Measurements from ENCODE around the gene OGFRL1.

The OGFRL1 gene

DNA sequence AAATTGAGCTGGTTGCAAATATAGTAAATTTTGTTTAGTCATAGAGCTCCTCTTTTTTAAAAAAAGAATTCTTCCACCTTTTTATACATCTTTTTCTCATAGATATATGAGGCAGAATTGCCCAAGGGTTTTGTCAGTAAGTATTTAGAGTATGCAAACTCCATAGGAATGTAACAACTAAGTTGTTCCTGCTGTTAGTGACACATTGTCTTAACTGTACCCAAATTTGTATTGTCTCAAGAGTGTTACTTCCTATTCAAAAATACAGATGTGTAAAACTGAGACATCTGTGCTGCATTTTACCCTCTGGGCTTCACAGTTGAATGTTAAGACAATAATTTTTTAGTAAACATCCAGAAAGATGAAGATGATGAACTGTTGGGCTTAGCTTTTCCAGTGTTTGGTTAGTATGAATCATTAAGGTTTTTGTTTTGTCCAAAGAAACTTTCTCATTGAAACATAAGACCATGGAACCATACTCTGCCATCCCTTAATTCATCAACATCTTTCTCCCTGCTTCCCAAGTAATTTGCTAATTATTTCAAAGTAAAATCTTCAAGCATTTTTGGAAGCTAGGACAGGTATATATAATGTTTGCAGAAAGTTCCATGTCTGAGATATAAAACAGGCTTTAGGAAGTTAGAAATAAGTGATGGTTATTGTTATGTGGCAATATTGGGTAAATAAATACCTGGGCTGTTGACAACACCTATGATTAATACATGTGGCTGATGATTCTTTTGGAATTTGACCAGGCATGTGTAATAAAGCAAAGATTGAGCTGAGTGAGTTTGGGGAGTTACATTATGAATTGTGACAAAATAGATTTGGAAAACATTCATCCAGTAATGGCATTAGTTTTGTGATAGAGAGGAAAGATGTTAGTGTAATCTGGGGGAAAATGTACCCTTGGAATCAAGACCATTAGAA, 11.2 kb downstream of the OGFRL1 start:
- Histone ChIP-seq H3K27ac (no peak overlapping the region), H3K79me2 (no peaks in the 10 kb centered on the region), H2AFZ (no peak overlapping the region), H3K4me3 (ENCODE audit: low read depth, low read length) (no peak overlapping the region), H3K4me1 (no peaks in the 10 kb centered on the region), H3K9me3 (ENCODE audit: control insufficient read depth, low read length) (no peaks in the 10 kb centered on the region), H3K36me3 (ENCODE audit: control insufficient read depth, insufficient read depth, low read length) (no peaks in the 10 kb centered on the region), H3K9ac (no peak overlapping the region), H3K27me3 (ENCODE audit: control insufficient read depth, insufficient read depth, low read length) (no peaks in the 10 kb centered on the region), H3K4me2 (ENCODE audit: low read length) (no peak overlapping the region)
- TF ChIP-seq, protein P1, sequence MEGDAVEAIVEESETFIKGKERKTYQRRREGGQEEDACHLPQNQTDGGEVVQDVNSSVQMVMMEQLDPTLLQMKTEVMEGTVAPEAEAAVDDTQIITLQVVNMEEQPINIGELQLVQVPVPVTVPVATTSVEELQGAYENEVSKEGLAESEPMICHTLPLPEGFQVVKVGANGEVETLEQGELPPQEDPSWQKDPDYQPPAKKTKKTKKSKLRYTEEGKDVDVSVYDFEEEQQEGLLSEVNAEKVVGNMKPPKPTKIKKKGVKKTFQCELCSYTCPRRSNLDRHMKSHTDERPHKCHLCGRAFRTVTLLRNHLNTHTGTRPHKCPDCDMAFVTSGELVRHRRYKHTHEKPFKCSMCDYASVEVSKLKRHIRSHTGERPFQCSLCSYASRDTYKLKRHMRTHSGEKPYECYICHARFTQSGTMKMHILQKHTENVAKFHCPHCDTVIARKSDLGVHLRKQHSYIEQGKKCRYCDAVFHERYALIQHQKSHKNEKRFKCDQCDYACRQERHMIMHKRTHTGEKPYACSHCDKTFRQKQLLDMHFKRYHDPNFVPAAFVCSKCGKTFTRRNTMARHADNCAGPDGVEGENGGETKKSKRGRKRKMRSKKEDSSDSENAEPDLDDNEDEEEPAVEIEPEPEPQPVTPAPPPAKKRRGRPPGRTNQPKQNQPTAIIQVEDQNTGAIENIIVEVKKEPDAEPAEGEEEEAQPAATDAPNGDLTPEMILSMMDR (IDR thresholded peaks at IDR 0.05), result no peak

DNA sequence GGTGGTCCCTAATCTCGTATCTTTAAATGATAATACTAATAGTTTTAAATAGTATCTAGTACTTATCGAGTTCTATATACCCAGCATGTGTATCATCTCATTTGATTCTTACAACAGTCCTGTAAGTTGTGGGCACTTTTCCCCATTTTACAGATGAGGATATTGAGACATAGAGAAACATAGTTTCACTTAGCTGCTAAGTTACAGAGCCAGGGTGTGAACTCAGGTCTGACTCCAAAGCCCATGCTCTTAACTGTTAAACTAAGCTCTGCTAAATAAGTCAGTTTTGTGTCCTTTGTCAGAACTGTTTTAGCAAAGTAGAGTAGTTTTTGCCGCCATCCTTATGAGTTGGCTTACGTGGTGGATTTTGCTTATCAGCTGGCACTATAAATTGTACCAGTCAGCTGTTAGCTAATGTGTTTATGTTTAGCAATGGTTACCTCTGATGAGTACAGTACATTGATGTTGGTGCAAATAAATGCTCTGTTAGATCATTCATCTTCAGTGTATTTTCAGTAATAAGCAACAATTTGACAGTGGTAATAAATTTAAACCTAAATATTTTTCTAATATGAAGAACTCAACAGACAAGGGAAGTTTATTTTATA, 12.1 kb downstream of the OGFRL1 start:
- TF ChIP-seq, protein P1 (IDR thresholded peaks at IDR 0.05), result no peak
- Histone ChIP-seq H3K9ac (no peak overlapping the region), H3K27ac (no peak overlapping the region), H3K79me2 (no peaks in the 10 kb centered on the region), H3K27me3 (ENCODE audit: control insufficient read depth, insufficient read depth, low read length) (no peaks in the 10 kb centered on the region), H3K36me3 (ENCODE audit: control insufficient read depth, insufficient read depth, low read length) (no peaks in the 10 kb centered on the region), H3K4me3 (ENCODE audit: low read depth, low read length) (no peak overlapping the region), H3K9me3 (ENCODE audit: control insufficient read depth, low read length) (no peaks in the 10 kb centered on the region), H2AFZ (no peak overlapping the region), H3K4me1 (no peaks in the 10 kb centered on the region), H3K4me2 (ENCODE audit: low read length) (no peak overlapping the region)

DNA sequence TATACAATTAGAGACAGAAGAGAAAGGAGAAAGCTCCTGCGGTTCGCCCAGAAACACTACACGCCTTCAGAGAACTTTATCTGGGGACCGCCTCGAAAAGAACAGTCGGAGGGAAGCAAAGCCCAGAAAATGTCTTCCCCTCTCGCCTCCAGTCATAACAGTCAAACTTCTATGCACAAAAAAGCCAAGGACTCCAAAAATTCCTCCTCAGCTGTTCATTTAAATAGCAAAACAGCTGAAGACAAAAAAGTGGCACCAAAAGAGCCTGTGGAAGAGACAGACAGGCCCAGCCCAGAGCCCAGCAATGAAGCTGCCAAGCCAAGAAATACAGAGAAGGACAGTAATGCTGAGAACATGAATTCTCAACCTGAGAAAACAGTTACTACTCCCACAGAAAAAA, 12.9 kb downstream of the OGFRL1 start:
- Histone ChIP-seq H3K36me3 (ENCODE audit: control insufficient read depth, insufficient read depth, low read length) (no peaks in the 10 kb centered on the region), H3K4me3 (ENCODE audit: low read depth, low read length) (no peak overlapping the region), H3K9me3 (ENCODE audit: control insufficient read depth, low read length) (no peaks in the 10 kb centered on the region), H3K27me3 (ENCODE audit: control insufficient read depth, insufficient read depth, low read length) (no peaks in the 10 kb centered on the region), H3K4me1 (no peaks in the 10 kb centered on the region), H3K27ac (no peak overlapping the region), H3K4me2 (ENCODE audit: low read length) (no peak overlapping the region), H3K9ac (no peak overlapping the region), H2AFZ (no peak overlapping the region), H3K79me2 (no peaks in the 10 kb centered on the region)
- TF ChIP-seq, protein P1 (IDR thresholded peaks at IDR 0.05), result no peak

DNA sequence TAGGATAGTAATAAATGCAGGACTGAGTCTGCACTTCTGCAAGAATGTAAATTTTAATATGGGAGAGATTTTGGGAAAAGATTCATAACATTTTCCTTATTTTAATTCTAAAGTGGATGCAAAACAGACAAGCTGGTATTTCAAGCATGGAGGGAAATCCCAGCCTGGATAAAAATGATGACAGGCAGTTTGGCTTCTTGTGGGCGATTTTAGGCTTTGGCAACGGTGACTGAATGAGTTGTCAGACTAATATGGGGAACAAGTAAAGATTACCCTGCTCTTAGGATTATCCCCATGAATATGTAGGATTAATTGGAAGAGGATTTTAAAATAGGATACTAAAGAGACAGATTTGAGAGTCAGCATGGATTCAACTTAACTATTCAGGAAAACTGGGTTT, 21.0 kb downstream of the OGFRL1 start:
- Histone ChIP-seq H3K4me3 (ENCODE audit: low read depth, low read length) (no peak overlapping the region), H3K4me1 (no peaks in the 10 kb centered on the region), H3K27ac (no peak overlapping the region), H3K27me3 (ENCODE audit: control insufficient read depth, insufficient read depth, low read length) (no peaks in the 10 kb centered on the region), H3K9me3 (ENCODE audit: control insufficient read depth, low read length) (no peaks in the 10 kb centered on the region), H3K79me2 (no peaks in the 10 kb centered on the region), H2AFZ (no peak overlapping the region), H3K9ac (no peak overlapping the region), H3K4me2 (ENCODE audit: low read length) (no peak overlapping the region), H3K36me3 (ENCODE audit: control insufficient read depth, insufficient read depth, low read length) (no peaks in the 10 kb centered on the region)
- TF ChIP-seq, protein P1 (IDR thresholded peaks at IDR 0.05), result no peak

Data from parathyroid adenoma (tissue), 2 donors.